Left ventricle myocardium inferior (tissue), 1 donor: ENCODE results near the gene GSTT2. TPM values are rescaled to one million over a fixed set of nuclear protein-coding genes. Genes with fewer than 3 reads are reported as not detected.
"Not testable (repeated sequence)": the region's sequence is repeated elsewhere in the genome, so short reads cannot be mapped to it uniquely, and the experiment has no call there.

Experiments
- DNase-seq: peaks from one replicate; pipeline ENCODE4 v3.0.0-alpha.2; 2020
- H3K27ac ChIP-seq: fragments of 200-600 bp; replicated peaks from 2 replicates; pipeline ENCODE4 v1.8.0; 2021
- H3K27me3 ChIP-seq: fragments of 200-600 bp; 2 replicates; pipeline ENCODE4 v1.8.0; 2021; ENCODE audit warnings: low read depth
- H3K36me3 ChIP-seq: fragments of 200-600 bp; 2 replicates; pipeline ENCODE4 v1.8.0; 2021
- H3K4me1 ChIP-seq: fragments of 200-600 bp; 2 replicates; pipeline ENCODE4 v1.8.0; 2021
- H3K4me3 ChIP-seq: fragments of 200-600 bp; 2 replicates; pipeline ENCODE4 v1.8.0; 2021; ENCODE audit warnings: mild to moderate bottlenecking, moderate library complexity
- H3K9me3 ChIP-seq: fragments of 200-600 bp; replicated peaks from 2 replicates; pipeline ENCODE4 v1.8.0; 2021
- CTCF ChIP-seq: fragments of 200-600 bp; IDR thresholded peaks from 2 replicates; pipeline ENCODE4 v1.8.0; 2021; ENCODE audit warnings: antibody characterized with exemption, mild to moderate bottlenecking, borderline replicate concordance
- intact Hi-C: fragments of 100-400 bp; cut with micrococcal nuclease; formaldehyde crosslinking; loops from one replicate; pipeline ENCODE4 v1.11.0; 2022
- long read RNA-seq: library from polyadenylated mRNA; unstranded; transcript quantifications from one replicate; pipeline ENCODE4 v2.0.0, GENCODE V29; 2021
- total RNA-seq: library from RNA; stranded (reverse); fragmentation: NEBNext Ultra II Directional; extraction: Animal tissue kit (Norgen Biotek cat#: 25700); gene quantifications from one replicate; pipeline ENCODE4 v1.2.1, GENCODE V29; 2021
- donor health status: DM: no; HTN: yes; CAD: no; lungs with severe emphysema.

Gene GSTT2
- total RNA-seq: 0.66 TPM
- long read RNA-seq: 0 reads

- H3K9me3 ChIP-seq, H3K27ac ChIP-seq, H3K27me3 ChIP-seq, intact Hi-C loops, H3K36me3 ChIP-seq, DNase-seq, H3K4me1 ChIP-seq: not testable (repeated sequence)
- H3K4me3 ChIP-seq: peak within 1 kb of the TSS; percentile 42
Measured at GRCh38 chr22:23979557-23980240, at the start of gene GSTT2. Gene GSTT2 (plus strand): TSS chr22:23980134.

GRCh38 chr22:23938328-23939016 lies 41.5 kb upstream of the GSTT2 start:
- no peaks in the 10 kb centered on the region for H3K4me1 ChIP-seq
- no peaks in the 10 kb centered on the region for H3K36me3 ChIP-seq
- H3K27ac ChIP-seq: peak overlapping the region; percentile 7
- intact Hi-C loops: no loop called here
- no peak for DNase-seq
- H3K9me3 ChIP-seq: no peaks in the 10 kb centered on the region
- TF ChIP-seq CTCF: no peak
- H3K27me3 ChIP-seq: no peaks in the 10 kb centered on the region
- no peak overlapping the region for H3K4me3 ChIP-seq

GRCh38 chr22:23939017-23939357 lies 40.9 kb upstream of the GSTT2 start:
- Histone ChIP-seq H3K27me3 (no peaks in the 10 kb centered on the region), H3K9me3 (no peaks in the 10 kb centered on the region), H3K4me1 (no peaks in the 10 kb centered on the region), H3K27ac (peak overlapping the region; percentile 7), H3K36me3 (no peaks in the 10 kb centered on the region), H3K4me3 (no peak overlapping the region)
- DNase-seq: no peak
- intact Hi-C loops: no loop called here
- no peak for TF ChIP-seq CTCF

- intact Hi-C loops, H3K9me3 ChIP-seq, DNase-seq, H3K4me1 ChIP-seq, H3K4me3 ChIP-seq, H3K27ac ChIP-seq, H3K36me3 ChIP-seq, H3K27me3 ChIP-seq: not testable (repeated sequence)
Measured at GRCh38 chr22:23940166-23940565, 39.8 kb upstream of the GSTT2 start.

- H3K4me3 ChIP-seq, intact Hi-C loops: not testable (repeated sequence)
Measured at GRCh38 chr22:23947391-23947790, 32.5 kb upstream of the GSTT2 start.

GRCh38 chr22:23949764-23950163 lies 30.2 kb upstream of the GSTT2 start:
- H3K36me3 ChIP-seq, H3K27me3 ChIP-seq, intact Hi-C loops, H3K4me1 ChIP-seq, H3K9me3 ChIP-seq, DNase-seq, H3K27ac ChIP-seq, H3K4me3 ChIP-seq: not testable (repeated sequence)

More at GRCh38 chr22:23947391-23947790, 32.5 kb upstream of the GSTT2 start:
- not testable (repeated sequence) for H3K36me3 ChIP-seq, H3K9me3 ChIP-seq, H3K27ac ChIP-seq, H3K4me1 ChIP-seq, H3K27me3 ChIP-seq, DNase-seq

- H3K9me3 ChIP-seq, H3K36me3 ChIP-seq, H3K27me3 ChIP-seq, intact Hi-C loops, DNase-seq, H3K4me3 ChIP-seq, H3K27ac ChIP-seq, H3K4me1 ChIP-seq: not testable (repeated sequence)
Measured at GRCh38 chr22:23951383-23951782, 28.6 kb upstream of the GSTT2 start.

- H3K4me3 ChIP-seq, intact Hi-C loops, H3K36me3 ChIP-seq, H3K27me3 ChIP-seq, H3K4me1 ChIP-seq, H3K9me3 ChIP-seq, DNase-seq, H3K27ac ChIP-seq: not testable (repeated sequence)
Measured at GRCh38 chr22:23952794-23953405, 27.0 kb upstream of the GSTT2 start.

GRCh38 chr22:23953485-23953884 lies 26.4 kb upstream of the GSTT2 start:
- H3K4me3 ChIP-seq, DNase-seq, H3K4me1 ChIP-seq, intact Hi-C loops, H3K9me3 ChIP-seq, H3K27ac ChIP-seq, H3K27me3 ChIP-seq, H3K36me3 ChIP-seq: not testable (repeated sequence)

GRCh38 chr22:23954193-23954990 lies 25.5 kb upstream of the GSTT2 start:
- H3K9me3 ChIP-seq, H3K36me3 ChIP-seq, H3K27me3 ChIP-seq, H3K27ac ChIP-seq, H3K4me1 ChIP-seq, DNase-seq, intact Hi-C loops, H3K4me3 ChIP-seq: not testable (repeated sequence)

- H3K27ac ChIP-seq, H3K4me1 ChIP-seq, H3K4me3 ChIP-seq, H3K36me3 ChIP-seq, H3K9me3 ChIP-seq, intact Hi-C loops, H3K27me3 ChIP-seq, DNase-seq: not testable (repeated sequence)
Measured at GRCh38 chr22:23954991-23955305, 25.0 kb upstream of the GSTT2 start.
